HepG2 (cell line): ENCODE data around the gene RALY. TPM values are rescaled to one million over a fixed set of nuclear protein-coding genes. Genes with fewer than 3 reads are reported as not detected.

Experiments used
- ARID5B ChIP-seq: IDR thresholded peaks from 2 replicates; pipeline ENCODE4 v1.4.0; 2020; ENCODE audit warnings: mild to moderate bottlenecking, missing genetic modification reagents
- CBFB ChIP-seq: sonication (generic); formaldehyde crosslinking; IDR thresholded peaks from 2 replicates; pipeline ENCODE4 v1.4.0; 2020; ENCODE audit warnings: missing genetic modification reagents
- GATAD2A ChIP-seq: IDR thresholded peaks from 2 replicates; pipeline ENCODE4 v1.6.1; 2016
- HNF4G ChIP-seq, 2 experiments: sonication (generic) in 1 of 2; formaldehyde crosslinking in 1 of 2; IDR thresholded peaks; 2 replicates each; pipeline versions ENCODE4 v1.4.0 to v1.6.1; 2011 to 2020; ENCODE audit warnings: borderline replicate concordance in 2 of 2, low read depth in 2 of 2, mild to moderate bottlenecking in 2 of 2, low read length in 1 of 2, missing genetic modification reagents in 1 of 2, moderate library complexity in 1 of 2
- KLF11 ChIP-seq: IDR thresholded peaks from 2 replicates; pipeline ENCODE4 v1.6.1; 2016; ENCODE audit warnings: missing compliant biosample characterization
- KLF15 ChIP-seq: sonication (generic); formaldehyde crosslinking; IDR thresholded peaks from 2 replicates; pipeline ENCODE4 v1.8.1; 2023; ENCODE audit warnings: borderline replicate concordance, mild to moderate bottlenecking, inconsistent platforms, missing genetic modification reagents, mixed read lengths
- MTERF4 ChIP-seq: sonication (generic); formaldehyde crosslinking; IDR thresholded peaks from 2 replicates; pipeline ENCODE4 v1.8.0; 2023; ENCODE audit warnings: mild to moderate bottlenecking, missing genetic modification reagents
- NR2C2 ChIP-seq: sonication (generic); formaldehyde crosslinking; IDR thresholded peaks from 2 replicates; pipeline ENCODE4 v1.4.0; 2020; ENCODE audit warnings: missing genetic modification reagents, mild to moderate bottlenecking, moderate library complexity, borderline replicate concordance
- NR2F6 ChIP-seq, 2 experiments: IDR thresholded peaks; 2 replicates each; pipeline ENCODE4 v1.6.1; 2016; ENCODE audit warnings: antibody characterized with exemption in 1 of 2, mild to moderate bottlenecking in 1 of 2
- PPARG ChIP-seq: conservative IDR thresholded peaks from 2 replicates; pipeline ENCODE4 v1.6.1; 2016; ENCODE audit warnings: missing biosample characterization, missing genetic modification reagents
- RBM39 ChIP-seq: fragments of 200-400 bp; formaldehyde crosslinking; IDR thresholded peaks from one replicate; pipeline ENCODE4 v1.6.1; 2018; ENCODE audit warnings: antibody characterized with exemption, mild to moderate bottlenecking, low read depth, low read length; ENCODE audit not compliant: poor library complexity, severe bottlenecking
- SMAD3 ChIP-seq: sonication (generic); formaldehyde crosslinking; IDR thresholded peaks from 2 replicates; pipeline ENCODE4 v1.4.0; 2020; ENCODE audit warnings: missing genetic modification reagents
- SP2 ChIP-seq: sonication (generic); formaldehyde crosslinking; IDR thresholded peaks from 2 replicates; pipeline ENCODE4 v1.5.1; 2020; ENCODE audit warnings: mild to moderate bottlenecking, missing genetic modification reagents
- YEATS2 ChIP-seq: sonication (generic); formaldehyde crosslinking; IDR thresholded peaks from 2 replicates; pipeline ENCODE4 v1.4.0; 2020; ENCODE audit warnings: missing genetic modification reagents, borderline replicate concordance
- ZBTB25 ChIP-seq: IDR thresholded peaks from 2 replicates; pipeline ENCODE4 v1.6.1; 2018; ENCODE audit warnings: missing genetic modification reagents
- ZFP90 ChIP-seq: sonication (generic); formaldehyde crosslinking; IDR thresholded peaks from 2 replicates; pipeline ENCODE4 v1.8.0; 2022; ENCODE audit warnings: missing genetic modification reagents, mild to moderate bottlenecking, inconsistent platforms, borderline replicate concordance
- ZNF354B ChIP-seq: sonication (generic); formaldehyde crosslinking; IDR thresholded peaks from 2 replicates; pipeline ENCODE4 v1.8.0; 2022; ENCODE audit warnings: mild to moderate bottlenecking, missing genetic modification reagents
- ZNF510 ChIP-seq: sonication (generic); formaldehyde crosslinking; IDR thresholded peaks from 2 replicates; pipeline ENCODE4 v1.4.0; 2020; ENCODE audit warnings: low read depth, mild to moderate bottlenecking, missing genetic modification reagents
- ZNF607 ChIP-seq: sonication (generic); formaldehyde crosslinking; IDR thresholded peaks from 2 replicates; pipeline ENCODE4 v1.5.1; 2020; ENCODE audit warnings: missing genetic modification reagents, mild to moderate bottlenecking, borderline replicate concordance
- ZNF788 ChIP-seq: sonication (generic); formaldehyde crosslinking; IDR thresholded peaks from 2 replicates; pipeline ENCODE4 v1.5.0; 2020; ENCODE audit warnings: mild to moderate bottlenecking, missing genetic modification reagents, borderline replicate concordance
- ZNF792 ChIP-seq: IDR thresholded peaks from 2 replicates; pipeline ENCODE4 v1.6.1; 2016
- ZSCAN31 ChIP-seq: sonication (generic); formaldehyde crosslinking; IDR thresholded peaks from 2 replicates; pipeline ENCODE4 v1.5.0; 2020; ENCODE audit warnings: low read depth, mild to moderate bottlenecking, missing genetic modification reagents
- polyA plus RNA-seq, 8 experiments: library from polyadenylated mRNA; depleted of rRNA in 3 of 8; stranded (reverse) in 7 of 8; unstranded in 1 of 8; fragments of >200 nt; fragmentation: Illumina TruSeq in 4 of 8; extraction: Trizol in 4 of 8; gene quantifications; 2 replicates each; pipeline versions ENCODE4 v1.2.1 to v1.2.3, GENCODE V29; 2011 to 2016; ENCODE audit warnings: low read depth in 4 of 8, missing spikeins in 1 of 8, mixed read lengths in 1 of 8; ENCODE audit not compliant: insufficient read depth in 1 of 8
- total RNA-seq, 5 experiments: library from RNA; depleted of rRNA; stranded (reverse); fragments of >200 nt; fragmentation: Illumina TruSeq; extraction: Trizol; gene quantifications; 2 replicates each; pipeline ENCODE4 v1.2.3, GENCODE V29; 2016; ENCODE audit warnings: low read depth in 1 of 5

Gene RALY
- total and polyA plus RNA-seq, 2 of the 13 experiments (the other 11 are each of a cell fraction or from before 2014, with no cell fraction given) = 178 to 186 TPM

GRCh38 chr20:34129518-34130162 lies 135.9 kb downstream of the RALY start (continued):
- TF ChIP-seq KLF15 (CRISPR knock-in tag) = no peak
- no peak for TF ChIP-seq ZSCAN31 (CRISPR knock-in tag)
- no peak for TF ChIP-seq NR2F6 (IDR thresholded peaks at IDR 0.05)
- TF ChIP-seq NR2F6 (CRISPR knock-in tag; IDR thresholded peaks at IDR 0.05) = no peak
- no peak for TF ChIP-seq PPARG (CRISPR knock-in tag)
- TF ChIP-seq HNF4G (IDR thresholded peaks at IDR 0.05; ENCODE audit: borderline replicate concordance, low read depth, low read length) = no peak
- no peak for TF ChIP-seq HNF4G (CRISPR knock-in tag; IDR thresholded peaks at IDR 0.05; ENCODE audit: borderline replicate concordance, low read depth)
- TF ChIP-seq MTERF4 (CRISPR knock-in tag) = no peak
- no peak for TF ChIP-seq RBM39
- TF ChIP-seq SMAD3 = peak; percentile 64; the same call in 1 of the 2 replicates
- no peak for TF ChIP-seq ZNF607 (CRISPR knock-in tag)
- TF ChIP-seq GATAD2A (CRISPR knock-in tag) = peak; percentile 30; the same call in 1 of the 2 replicates
- peak; percentile 60; the same call in 1 of the 2 replicates for TF ChIP-seq ZNF792
- TF ChIP-seq CBFB = no peak
- TF ChIP-seq ZNF354B (CRISPR knock-in tag) = no peak
- peak; percentile 85; the same call in 1 of the 2 replicates for TF ChIP-seq KLF11 (CRISPR knock-in tag)
- no peak; the same call in 1 of the 2 replicates for TF ChIP-seq ZNF788
- TF ChIP-seq NR2C2 (CRISPR knock-in tag) = no peak
- no peak for TF ChIP-seq SP2 (CRISPR knock-in tag)
- TF ChIP-seq ZNF510 = no peak
- TF ChIP-seq ZFP90 (CRISPR knock-in tag) = no peak
- peak; percentile 82 for TF ChIP-seq ZBTB25
- peak; percentile 56; the same call in 1 of the 2 replicates for TF ChIP-seq YEATS2 (CRISPR knock-in tag)
- TF ChIP-seq ARID5B (CRISPR knock-in tag) = peak; percentile 32
